Inflammatory macrophage treated with lipopolysaccharide for 4 hours (primary cell): ENCODE measurements around the gene FUT4.
"Not testable (repeated sequence)": the region's sequence is repeated elsewhere in the genome, so short reads cannot be mapped to it uniquely, and the experiment has no call there.

Experiments
- DNase-seq: peaks from one replicate; pipeline ENCODE4 v3.0.0-alpha.2; 2020

FUT4 gene

GRCh38 chr11:94533696-94534630 lies 9.8 kb upstream of the FUT4 start:
- DNase-seq, result peak; percentile 96

GRCh38 chr11:94536386-94536785 lies 7.3 kb upstream of the FUT4 start:
- no peak for DNase-seq

DNA sequence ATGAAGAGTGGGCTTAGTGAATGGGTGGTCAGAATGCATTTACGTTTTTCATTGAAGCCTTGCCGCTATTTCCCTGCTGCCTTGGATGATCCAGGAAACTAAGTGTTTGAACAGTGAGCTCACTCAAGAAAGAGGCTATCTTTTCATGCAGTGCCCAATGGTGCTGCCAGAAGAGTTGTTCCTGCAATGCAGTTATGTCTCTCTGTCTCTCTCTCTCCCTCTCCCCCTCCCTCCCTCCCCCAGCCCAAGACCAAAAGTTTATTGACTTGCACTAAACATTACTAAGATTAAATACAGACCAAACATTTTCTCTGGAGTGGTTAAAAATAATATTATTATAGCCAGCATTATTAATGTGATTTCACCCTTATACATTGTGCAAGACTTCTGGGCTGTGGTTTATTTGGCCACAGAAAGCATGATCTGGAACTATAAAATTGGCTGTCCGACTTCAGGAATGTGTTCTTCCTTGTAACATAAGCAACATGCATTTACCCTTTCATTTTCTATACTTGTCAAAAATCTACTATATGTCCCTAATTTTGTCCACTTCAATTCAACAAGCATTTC lies 6.6 kb upstream of the FUT4 start:
- peak; percentile 75 for DNase-seq

GRCh38 chr11:94539420-94539819 lies 4.3 kb upstream of the FUT4 start:
- DNase-seq, result no peak

DNA sequence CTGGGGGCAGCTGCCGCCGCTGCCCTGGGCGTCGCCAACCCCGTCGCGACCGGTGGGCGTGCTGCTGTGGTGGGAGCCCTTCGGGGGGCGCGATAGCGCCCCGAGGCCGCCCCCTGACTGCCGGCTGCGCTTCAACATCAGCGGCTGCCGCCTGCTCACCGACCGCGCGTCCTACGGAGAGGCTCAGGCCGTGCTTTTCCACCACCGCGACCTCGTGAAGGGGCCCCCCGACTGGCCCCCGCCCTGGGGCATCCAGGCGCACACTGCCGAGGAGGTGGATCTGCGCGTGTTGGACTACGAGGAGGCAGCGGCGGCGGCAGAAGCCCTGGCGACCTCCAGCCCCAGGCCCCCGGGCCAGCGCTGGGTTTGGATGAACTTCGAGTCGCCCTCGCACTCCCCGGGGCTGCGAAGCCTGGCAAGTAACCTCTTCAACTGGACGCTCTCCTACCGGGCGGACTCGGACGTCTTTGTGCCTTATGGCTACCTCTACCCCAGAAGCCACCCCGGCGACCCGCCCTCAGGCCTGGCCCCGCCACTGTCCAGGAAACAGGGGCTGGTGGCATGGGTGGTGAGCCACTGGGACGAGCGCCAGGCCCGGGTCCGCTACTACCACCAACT lies 1.0 kb downstream of the FUT4 start:
- DNase-seq, result peak; percentile 39

DNA sequence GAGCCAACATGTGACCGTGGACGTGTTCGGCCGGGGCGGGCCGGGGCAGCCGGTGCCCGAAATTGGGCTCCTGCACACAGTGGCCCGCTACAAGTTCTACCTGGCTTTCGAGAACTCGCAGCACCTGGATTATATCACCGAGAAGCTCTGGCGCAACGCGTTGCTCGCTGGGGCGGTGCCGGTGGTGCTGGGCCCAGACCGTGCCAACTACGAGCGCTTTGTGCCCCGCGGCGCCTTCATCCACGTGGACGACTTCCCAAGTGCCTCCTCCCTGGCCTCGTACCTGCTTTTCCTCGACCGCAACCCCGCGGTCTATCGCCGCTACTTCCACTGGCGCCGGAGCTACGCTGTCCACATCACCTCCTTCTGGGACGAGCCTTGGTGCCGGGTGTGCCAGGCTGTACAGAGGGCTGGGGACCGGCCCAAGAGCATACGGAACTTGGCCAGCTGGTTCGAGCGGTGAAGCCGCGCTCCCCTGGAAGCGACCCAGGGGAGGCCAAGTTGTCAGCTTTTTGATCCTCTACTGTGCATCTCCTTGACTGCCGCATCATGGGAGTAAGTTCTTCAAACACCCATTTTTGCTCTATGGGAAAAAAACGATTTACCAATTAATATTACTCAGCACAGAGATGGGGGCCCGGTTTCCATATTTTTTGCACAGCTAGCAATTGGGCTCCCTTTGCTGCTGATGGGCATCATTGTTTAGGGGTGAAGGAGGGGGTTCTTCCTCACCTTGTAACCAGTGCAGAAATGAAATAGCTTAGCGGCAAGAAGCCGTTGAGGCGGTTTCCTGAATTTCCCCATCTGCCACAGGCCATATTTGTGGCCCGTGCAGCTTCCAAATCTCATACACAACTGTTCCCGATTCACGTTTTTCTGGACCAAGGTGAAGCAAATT lies 1.8 kb downstream of the FUT4 start:
- no peak for DNase-seq

DNA sequence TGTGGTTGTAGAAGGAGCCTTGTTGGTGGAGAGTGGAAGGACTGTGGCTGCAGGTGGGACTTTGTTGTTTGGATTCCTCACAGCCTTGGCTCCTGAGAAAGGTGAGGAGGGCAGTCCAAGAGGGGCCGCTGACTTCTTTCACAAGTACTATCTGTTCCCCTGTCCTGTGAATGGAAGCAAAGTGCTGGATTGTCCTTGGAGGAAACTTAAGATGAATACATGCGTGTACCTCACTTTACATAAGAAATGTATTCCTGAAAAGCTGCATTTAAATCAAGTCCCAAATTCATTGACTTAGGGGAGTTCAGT lies 2.4 kb downstream of the FUT4 start:
- no peak for DNase-seq

DNA sequence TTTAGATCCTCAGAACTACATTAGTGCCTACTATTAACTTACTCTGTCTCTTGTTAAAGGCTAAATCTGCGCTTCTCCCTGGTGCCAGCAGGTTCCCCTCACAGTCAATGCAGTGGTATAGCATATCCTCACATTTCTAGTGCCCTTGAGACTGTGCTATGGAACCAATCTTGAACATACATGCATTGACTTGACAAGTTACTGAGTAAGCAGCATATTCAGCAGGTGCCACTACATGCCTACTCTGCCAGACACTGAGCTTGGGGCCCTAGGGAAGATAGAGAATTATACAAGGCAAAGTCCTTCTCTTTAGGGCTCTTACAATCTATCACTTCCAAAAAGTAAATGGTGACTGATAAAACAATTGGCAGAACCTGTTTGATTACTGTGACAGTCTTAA lies 3.2 kb downstream of the FUT4 start:
- no peak for DNase-seq

DNA sequence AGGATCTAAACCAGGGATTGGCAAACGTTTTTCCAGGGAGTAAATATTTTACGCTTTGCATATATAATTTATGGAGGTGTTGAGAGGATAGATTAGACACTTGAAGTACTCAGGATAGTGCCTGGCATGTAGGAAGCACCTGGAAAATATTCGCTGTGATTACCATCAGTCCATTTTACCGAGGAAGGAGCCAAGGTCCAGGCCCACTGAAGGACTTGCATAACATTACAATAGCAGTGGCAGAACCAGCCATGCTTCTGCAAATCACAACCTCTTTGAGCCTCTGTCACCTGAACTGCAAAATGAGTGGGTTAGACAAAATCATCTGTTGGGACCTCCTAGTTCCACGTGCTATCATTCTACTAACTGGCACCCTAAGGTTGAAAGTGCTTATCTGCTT lies 5.4 kb downstream of the FUT4 start:
- DNase-seq, result no peak

- peak; percentile 56 for DNase-seq
These were observed 6.8 kb downstream of the FUT4 start for GRCh38 chr11:94550513-94550912.

DNA sequence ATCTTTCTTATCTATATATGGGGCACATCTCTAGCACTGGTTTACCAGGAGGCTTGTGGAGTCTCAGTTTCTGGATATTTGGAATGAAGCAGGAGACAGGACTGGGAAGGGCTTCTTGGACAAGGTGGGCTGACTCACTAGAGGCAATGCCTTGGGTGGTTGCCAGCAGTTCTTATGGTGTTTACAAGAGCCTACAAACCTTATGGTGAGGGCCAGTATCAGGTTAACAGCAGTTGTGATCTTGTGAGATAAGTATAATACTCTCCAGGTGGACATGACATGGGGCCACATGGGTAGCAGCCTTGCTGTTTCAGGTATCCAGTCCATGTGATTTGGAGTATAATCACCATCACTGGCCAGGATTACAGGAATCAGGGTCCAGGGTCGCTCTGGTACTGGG lies 10.2 kb downstream of the FUT4 start:
- DNase-seq, result no peak

DNA sequence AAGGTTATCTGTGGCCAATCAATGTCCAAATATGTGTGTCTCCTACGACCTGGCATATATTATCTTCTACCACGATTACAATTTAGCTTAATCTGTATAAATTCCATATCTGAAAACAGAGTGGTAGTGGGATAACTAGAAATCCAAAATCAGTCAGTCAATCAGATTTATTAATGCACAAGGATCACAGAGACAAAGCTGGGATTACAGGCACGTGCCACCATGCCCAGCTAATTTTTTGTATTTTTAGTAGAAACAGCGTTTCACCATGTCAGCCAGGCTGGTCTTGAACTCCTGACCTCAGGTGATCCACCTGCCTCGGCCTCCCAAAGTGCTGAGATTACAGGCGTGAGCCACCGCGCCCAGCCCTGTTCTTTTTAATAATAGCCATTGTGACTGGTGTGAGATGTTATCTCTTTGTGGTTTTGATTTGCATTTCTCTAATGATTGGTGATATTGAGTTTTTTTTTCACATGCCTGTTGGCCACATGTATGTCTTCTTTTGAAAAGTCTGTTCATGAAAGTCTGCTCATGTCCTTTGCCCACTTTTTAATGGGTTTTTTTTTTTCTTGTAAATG lies 12.1 kb downstream of the FUT4 start:
- DNase-seq, result not testable (repeated sequence)

DNA sequence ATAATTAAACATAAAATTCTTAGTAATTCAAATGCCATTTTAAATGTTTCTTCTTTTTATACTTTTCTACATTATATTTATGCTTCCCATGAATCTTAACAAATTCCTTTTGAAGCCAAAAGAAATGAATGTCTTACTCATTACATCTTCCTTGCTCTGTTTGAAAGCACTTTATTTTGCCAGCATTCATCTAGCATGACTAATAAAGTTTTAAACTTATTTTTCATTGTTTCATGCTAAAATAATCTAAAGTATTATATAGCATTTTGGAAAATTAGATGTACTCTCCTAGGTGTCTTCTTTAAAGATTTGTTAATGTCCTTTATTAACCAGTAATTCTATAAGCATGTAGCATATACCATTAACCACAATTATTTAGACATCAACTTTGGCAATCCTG lies 13.7 kb downstream of the FUT4 start:
- DNase-seq, result no peak

GRCh38 chr11:94557992-94558391 lies 14.3 kb downstream of the FUT4 start:
- DNase-seq, result no peak

GRCh38 chr11:94558468-94558867 lies 14.7 kb downstream of the FUT4 start:
- DNase-seq, result peak; percentile 87

DNA sequence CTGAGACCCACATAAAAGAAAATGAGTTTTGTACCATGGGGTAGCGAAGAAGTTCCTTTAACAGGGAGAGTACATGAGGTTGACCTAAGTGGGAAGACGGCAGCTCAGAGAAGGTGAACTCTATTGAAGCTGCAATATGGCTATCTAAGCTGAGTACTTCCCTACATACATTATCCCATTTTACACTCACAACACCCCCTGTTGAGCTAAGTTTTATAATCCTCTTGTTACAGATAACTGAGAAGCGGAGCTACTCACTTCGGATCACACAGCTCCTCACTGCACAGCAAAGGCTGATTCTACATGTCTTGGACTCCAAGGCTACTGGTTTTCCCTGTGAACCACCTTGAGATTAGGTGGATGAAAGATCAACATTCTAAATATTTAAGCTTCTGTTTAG lies 15.2 kb downstream of the FUT4 start:
- DNase-seq, result no peak

DNA sequence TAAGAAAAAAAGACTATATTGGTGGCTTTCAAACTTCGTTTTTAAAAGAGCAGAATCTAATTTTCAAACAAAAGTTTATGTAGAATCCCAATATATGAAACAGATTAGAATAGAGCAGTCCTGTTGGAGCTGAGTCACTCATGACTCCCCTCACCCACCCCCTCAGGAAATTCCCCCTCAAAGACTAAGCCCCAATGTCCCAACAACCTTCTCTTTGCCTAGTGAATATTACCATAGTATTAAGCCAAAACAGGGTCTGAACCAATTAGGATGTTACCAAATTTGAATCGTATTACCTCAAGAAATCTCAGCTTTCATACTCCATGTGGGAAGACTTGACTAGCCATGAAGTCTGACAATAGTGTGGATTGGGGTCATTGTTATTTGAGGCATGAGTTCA lies 15.6 kb downstream of the FUT4 start:
- DNase-seq, result peak; percentile 64

- no peak for DNase-seq
These were observed 17.1 kb downstream of the FUT4 start for GRCh38 chr11:94560834-94561233.

- DNase-seq, result no peak
These were observed 19.6 kb downstream of the FUT4 start for GRCh38 chr11:94563176-94563847.

GRCh38 chr11:94563848-94564467 lies 20.2 kb downstream of the FUT4 start:
- no peak for DNase-seq

DNA sequence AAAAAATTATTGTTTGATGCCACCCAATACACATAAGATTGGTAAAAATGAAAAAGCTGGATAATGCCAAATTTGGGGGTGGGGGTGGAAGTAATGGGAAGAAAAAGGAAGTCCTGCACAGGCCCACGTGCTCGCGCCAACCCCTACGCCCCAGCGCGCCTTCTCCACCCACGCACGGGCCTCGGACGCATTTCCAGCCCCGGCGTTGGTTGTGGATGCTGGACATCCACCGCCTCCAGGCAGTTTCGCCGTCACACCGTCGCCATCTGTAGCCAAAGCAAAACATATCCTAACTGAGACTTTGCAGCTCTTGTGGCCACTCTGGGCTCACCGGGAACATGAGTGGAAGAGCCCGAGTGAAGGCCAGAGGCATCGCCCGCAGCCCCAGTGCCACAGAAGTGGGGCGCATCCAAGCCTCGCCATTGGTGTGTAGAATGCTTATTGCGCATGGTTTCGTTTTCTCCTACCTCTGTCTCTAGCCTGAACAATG lies 23.5 kb downstream of the FUT4 start, which contains the start of gene PIWIL4:
Gene PIWIL4, plus strand, starts transcription at position 188 of the 490 bp plus-strand sequence. Its CDS starts 151 bp downstream, at position 339.
- no peak for DNase-seq
